Suprapubic skin (tissue), 3 donors: ENCODE data around the gene SPAG16.

Source experiments
- EP300 ChIP-seq: sonication (generic); formaldehyde crosslinking; IDR thresholded peaks from one replicate; pipeline ENCODE4 v1.6.1; 2017; ENCODE audit warnings: antibody characterized with exemption
- TF ChIP-seq, protein P1 (sequence below), 2 donors: fragments of 200-600 bp in 1 of 2; fragments of 450-650 bp in 1 of 2; sonication (generic) in 1 of 2; IDR thresholded peaks; one replicate each; pipeline ENCODE4 v1.5.1; 2016 to 2019; ENCODE audit warnings: antibody characterized with exemption in 2 of 2, mild to moderate bottlenecking in 1 of 2, moderate library complexity in 1 of 2

- TF ChIP-seq, protein P1, sequence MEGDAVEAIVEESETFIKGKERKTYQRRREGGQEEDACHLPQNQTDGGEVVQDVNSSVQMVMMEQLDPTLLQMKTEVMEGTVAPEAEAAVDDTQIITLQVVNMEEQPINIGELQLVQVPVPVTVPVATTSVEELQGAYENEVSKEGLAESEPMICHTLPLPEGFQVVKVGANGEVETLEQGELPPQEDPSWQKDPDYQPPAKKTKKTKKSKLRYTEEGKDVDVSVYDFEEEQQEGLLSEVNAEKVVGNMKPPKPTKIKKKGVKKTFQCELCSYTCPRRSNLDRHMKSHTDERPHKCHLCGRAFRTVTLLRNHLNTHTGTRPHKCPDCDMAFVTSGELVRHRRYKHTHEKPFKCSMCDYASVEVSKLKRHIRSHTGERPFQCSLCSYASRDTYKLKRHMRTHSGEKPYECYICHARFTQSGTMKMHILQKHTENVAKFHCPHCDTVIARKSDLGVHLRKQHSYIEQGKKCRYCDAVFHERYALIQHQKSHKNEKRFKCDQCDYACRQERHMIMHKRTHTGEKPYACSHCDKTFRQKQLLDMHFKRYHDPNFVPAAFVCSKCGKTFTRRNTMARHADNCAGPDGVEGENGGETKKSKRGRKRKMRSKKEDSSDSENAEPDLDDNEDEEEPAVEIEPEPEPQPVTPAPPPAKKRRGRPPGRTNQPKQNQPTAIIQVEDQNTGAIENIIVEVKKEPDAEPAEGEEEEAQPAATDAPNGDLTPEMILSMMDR (IDR thresholded peaks at IDR 0.05), result no peak
- no peak for TF ChIP-seq EP300
Observed at GRCh38 chr2:214127571-214127970, 843.3 kb downstream of the SPAG16 start.
